ENCODE measurements around the gene CFL2.
A peak's percentile ranks its signal among the peaks of the same experiment; 100 is the strongest.

The CFL2 gene

GRCh38 chr14:34718750-34719304 lies 4.4 kb upstream of the CFL2 start:
- no peak for TF ChIP-seq CTCF (IDR thresholded peaks at IDR 0.05; ENCODE audit: low read depth, low read length)

GRCh38 chr14:34715127-34715863 lies 902 bp upstream of the CFL2 start:
- no peak for TF ChIP-seq CTCF (IDR thresholded peaks at IDR 0.05; ENCODE audit: low read depth, low read length)
- peak overlapping the region; percentile 81 for H3K4me3 ChIP-seq (ENCODE audit: low read depth, low read length)

More at GRCh38 chr14:34718750-34719304, 4.4 kb upstream of the CFL2 start:
- H3K4me3 ChIP-seq (ENCODE audit: low read depth, low read length): no peak overlapping the region

- peak overlapping the region; percentile 81 for H3K4me3 ChIP-seq (ENCODE audit: low read depth, low read length)
- TF ChIP-seq CTCF (IDR thresholded peaks at IDR 0.05; ENCODE audit: low read depth, low read length): no peak
These were observed 593 bp downstream of the CFL2 start for GRCh38 chr14:34713681-34714319.

GRCh38 chr14:34713122-34713680 lies 1.2 kb downstream of the CFL2 start:
- TF ChIP-seq CTCF (IDR thresholded peaks at IDR 0.05; ENCODE audit: low read depth, low read length): no peak
- H3K4me3 ChIP-seq (ENCODE audit: low read depth, low read length): peak overlapping the region; percentile 81

GRCh38 chr14:34711796-34712712 lies 2.3 kb downstream of the CFL2 start:
- TF ChIP-seq CTCF (IDR thresholded peaks at IDR 0.05; ENCODE audit: low read depth, low read length): no peak
- H3K4me3 ChIP-seq (ENCODE audit: low read depth, low read length): peak overlapping the region; percentile 24

GRCh38 chr14:34711169-34711568 lies 3.2 kb downstream of the CFL2 start:
- H3K4me3 ChIP-seq (ENCODE audit: low read depth, low read length): no peak overlapping the region
- no peak for TF ChIP-seq CTCF (IDR thresholded peaks at IDR 0.05; ENCODE audit: low read depth, low read length)
